GM12875 (cell line): ENCODE results near the gene ANKS1B.

ENCODE experiments used
- H3K4me3 ChIP-seq: one replicate; pipeline ENCODE4 v1.5.1; 2011; ENCODE audit warnings: low read depth, low read length, control low read depth
- CTCF ChIP-seq: IDR thresholded peaks from 2 replicates; pipeline ENCODE4 v1.5.1; 2011; ENCODE audit warnings: low read depth, mild to moderate bottlenecking, control low read depth, inconsistent platforms, low read length, moderate library complexity, borderline replicate concordance; ENCODE audit not compliant: insufficient read depth

The ANKS1B gene

GRCh38 chr12:99767809-99768208 lies 216.9 kb downstream of the ANKS1B start:
- no peak overlapping the region for H3K4me3 ChIP-seq

GRCh38 chr12:99766408-99766807 lies 218.3 kb downstream of the ANKS1B start:
- H3K4me3 ChIP-seq = no peak overlapping the region
- TF ChIP-seq CTCF = no peak

More at GRCh38 chr12:99767809-99768208, 216.9 kb downstream of the ANKS1B start:
- TF ChIP-seq CTCF = peak; percentile 18; the same call in 1 of the 2 replicates

- H3K4me3 ChIP-seq = no peak overlapping the region
- no peak for TF ChIP-seq CTCF
Measured at GRCh38 chr12:99765469-99766114, 219.1 kb downstream of the ANKS1B start.

GRCh38 chr12:99759444-99759843 lies 225.3 kb downstream of the ANKS1B start:
- TF ChIP-seq CTCF = no peak
- H3K4me3 ChIP-seq = no peak overlapping the region

GRCh38 chr12:99758997-99759396 lies 225.7 kb downstream of the ANKS1B start:
- no peak overlapping the region for H3K4me3 ChIP-seq
- TF ChIP-seq CTCF = no peak

GRCh38 chr12:99752740-99753139 lies 232.0 kb downstream of the ANKS1B start:
- H3K4me3 ChIP-seq = no peak overlapping the region
- TF ChIP-seq CTCF = no peak

- H3K4me3 ChIP-seq = no peak overlapping the region
- no peak for TF ChIP-seq CTCF
Measured at GRCh38 chr12:99746538-99746937, 238.2 kb downstream of the ANKS1B start.
